PC-9 (cell line): ENCODE data around the gene SLC1A7.

Experiments used
- CTCF ChIP-seq: fragments of 200-600 bp; sonication (generic); conservative IDR thresholded peaks from 2 replicates; pipeline ENCODE4 v1.6.1; 2017; ENCODE audit warnings: mixed run types, antibody characterized with exemption, mild to moderate bottlenecking, moderate library complexity
- EZH2 ChIP-seq: fragments of 200-600 bp; sonication (generic); IDR thresholded peaks from 2 replicates; pipeline ENCODE4 v1.8.0; 2017; ENCODE audit warnings: antibody characterized with exemption, low read depth

- TF ChIP-seq CTCF (no peak), EZH2 (no peak)
Measured at GRCh38 chr1:53044926-53045325, 97.5 kb downstream of the SLC1A7 start.
